ENCODE data around the gene PARN. TPM values are rescaled to one million over a fixed set of nuclear protein-coding genes. Genes with fewer than 3 reads are reported as not detected.

Gene PARN
- total RNA-seq, 2 experiments from 2014 or later: 27.4 to 28.2 TPM

DNA sequence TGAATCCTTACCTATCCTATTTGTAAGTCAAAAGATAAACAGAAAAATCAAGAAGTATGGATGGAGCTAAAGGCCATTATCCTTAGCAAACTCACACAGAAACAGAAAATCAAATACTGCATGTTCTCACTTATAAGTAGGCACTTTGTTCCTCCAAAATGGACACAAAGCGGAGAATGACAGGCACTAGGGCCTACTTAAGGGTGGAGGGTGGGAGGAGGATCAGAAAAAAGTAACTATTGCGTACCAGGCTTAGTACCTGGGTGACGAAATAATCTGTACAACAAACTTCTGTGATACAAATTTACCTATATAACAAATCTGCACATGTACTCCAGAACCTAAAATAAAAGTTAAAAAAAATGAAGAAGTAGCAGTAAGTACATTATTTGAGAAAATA, 164.3 kb downstream of the PARN start:
- no peaks in the 10 kb centered on the region for H3K27me3 ChIP-seq (ENCODE audit: control insufficient read depth in 1 of 2, insufficient read depth in 2 of 2, low read length in 2 of 2)
- no peak overlapping the region for H3K27ac ChIP-seq (ENCODE audit: low read depth in 1 of 2, low read length in 2 of 2)
- DNase-seq (no peak), ATAC-seq (ENCODE audit: poor library complexity) (no peak)
- Mint-ChIP-seq H3K36me3 (ENCODE audit: low read depth) (peaks cover 80% of the 10 kb centered on the region), H3K27ac (no peak overlapping the region), H3K4me1 (ENCODE audit: low read depth) (peaks cover 15% of the 10 kb centered on the region), H3K9me3 (peaks cover 6% of the 10 kb centered on the region), H3K4me3 (no peak overlapping the region), H3K27me3 (no peaks in the 10 kb centered on the region)
- no peaks in the 10 kb centered on the region for H3K4me1 ChIP-seq (ENCODE audit: insufficient read depth, low read length)
- intact Hi-C loops (cut with DNase I, micrococcal nuclease): no loop called here
- POLR2A ChIA-PET: interaction anchor here (1.3 kb wide), 1 partner anchor 9 kb away, joined by 3 read pairs; no protein-coding TSS in a partner anchor
- CTCF ChIA-PET: no interaction called here
- peaks cover 0 to 17% of the 10 kb centered on the region in 2 experiments for H3K9me3 ChIP-seq (ENCODE audit: control insufficient read depth in 1 of 2, insufficient read depth in 1 of 2, low read length in 2 of 2)
- TF ChIP-seq, protein P1, sequence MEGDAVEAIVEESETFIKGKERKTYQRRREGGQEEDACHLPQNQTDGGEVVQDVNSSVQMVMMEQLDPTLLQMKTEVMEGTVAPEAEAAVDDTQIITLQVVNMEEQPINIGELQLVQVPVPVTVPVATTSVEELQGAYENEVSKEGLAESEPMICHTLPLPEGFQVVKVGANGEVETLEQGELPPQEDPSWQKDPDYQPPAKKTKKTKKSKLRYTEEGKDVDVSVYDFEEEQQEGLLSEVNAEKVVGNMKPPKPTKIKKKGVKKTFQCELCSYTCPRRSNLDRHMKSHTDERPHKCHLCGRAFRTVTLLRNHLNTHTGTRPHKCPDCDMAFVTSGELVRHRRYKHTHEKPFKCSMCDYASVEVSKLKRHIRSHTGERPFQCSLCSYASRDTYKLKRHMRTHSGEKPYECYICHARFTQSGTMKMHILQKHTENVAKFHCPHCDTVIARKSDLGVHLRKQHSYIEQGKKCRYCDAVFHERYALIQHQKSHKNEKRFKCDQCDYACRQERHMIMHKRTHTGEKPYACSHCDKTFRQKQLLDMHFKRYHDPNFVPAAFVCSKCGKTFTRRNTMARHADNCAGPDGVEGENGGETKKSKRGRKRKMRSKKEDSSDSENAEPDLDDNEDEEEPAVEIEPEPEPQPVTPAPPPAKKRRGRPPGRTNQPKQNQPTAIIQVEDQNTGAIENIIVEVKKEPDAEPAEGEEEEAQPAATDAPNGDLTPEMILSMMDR (IDR thresholded peaks at IDR 0.05): no peak
- no peak overlapping the region for H3K4me3 ChIP-seq (ENCODE audit: low read length)
- H3K36me3 ChIP-seq (ENCODE audit: insufficient read depth, low read length): peaks cover 9% of the 10 kb centered on the region

DNA sequence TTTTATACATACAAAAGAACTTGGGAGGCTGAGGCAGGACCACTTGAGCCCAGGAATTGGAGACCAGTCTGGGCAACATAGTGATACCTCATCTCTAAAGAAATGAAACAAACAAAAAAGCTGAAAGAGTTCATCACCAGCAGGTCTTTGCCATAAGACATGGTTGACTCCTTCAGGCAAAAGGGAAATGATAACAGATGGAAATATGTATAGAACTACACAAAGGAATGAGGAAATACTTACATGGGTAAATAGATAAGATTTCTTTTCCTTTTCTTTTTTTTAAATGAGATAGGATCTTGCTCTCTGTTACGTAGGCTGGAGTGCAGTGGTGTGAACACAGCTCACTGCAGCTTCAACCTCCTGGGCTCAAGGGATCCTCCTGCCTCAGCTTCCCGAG, 165.3 kb downstream of the PARN start:
- H3K4me1 ChIP-seq (ENCODE audit: insufficient read depth, low read length): no peaks in the 10 kb centered on the region
- H3K36me3 ChIP-seq (ENCODE audit: insufficient read depth, low read length): peaks cover 9% of the 10 kb centered on the region
- Mint-ChIP-seq H3K27me3 (no peaks in the 10 kb centered on the region), H3K27ac (no peak overlapping the region), H3K4me1 (ENCODE audit: low read depth) (peaks cover 15% of the 10 kb centered on the region), H3K9me3 (peaks cover 6% of the 10 kb centered on the region), H3K36me3 (ENCODE audit: low read depth) (peaks cover 89% of the 10 kb centered on the region), H3K4me3 (no peak overlapping the region)
- H3K4me3 ChIP-seq (ENCODE audit: low read length): no peak overlapping the region
- intact Hi-C loops (cut with DNase I, micrococcal nuclease): no loop called here
- no peaks in the 10 kb centered on the region for H3K27me3 ChIP-seq (ENCODE audit: control insufficient read depth in 1 of 2, insufficient read depth in 2 of 2, low read length in 2 of 2)
- DNase-seq (no peak), ATAC-seq (ENCODE audit: poor library complexity) (no peak)
- H3K9me3 ChIP-seq (ENCODE audit: control insufficient read depth in 1 of 2, insufficient read depth in 1 of 2, low read length in 2 of 2): peaks cover 0 to 17% of the 10 kb centered on the region in 2 experiments
- ChIA-PET CTCF (no interaction called here), POLR2A (no interaction called here)
- H3K27ac ChIP-seq (ENCODE audit: low read depth in 1 of 2, low read length in 2 of 2): no peak overlapping the region
- TF ChIP-seq, protein P1 (IDR thresholded peaks at IDR 0.05): no peak

DNA sequence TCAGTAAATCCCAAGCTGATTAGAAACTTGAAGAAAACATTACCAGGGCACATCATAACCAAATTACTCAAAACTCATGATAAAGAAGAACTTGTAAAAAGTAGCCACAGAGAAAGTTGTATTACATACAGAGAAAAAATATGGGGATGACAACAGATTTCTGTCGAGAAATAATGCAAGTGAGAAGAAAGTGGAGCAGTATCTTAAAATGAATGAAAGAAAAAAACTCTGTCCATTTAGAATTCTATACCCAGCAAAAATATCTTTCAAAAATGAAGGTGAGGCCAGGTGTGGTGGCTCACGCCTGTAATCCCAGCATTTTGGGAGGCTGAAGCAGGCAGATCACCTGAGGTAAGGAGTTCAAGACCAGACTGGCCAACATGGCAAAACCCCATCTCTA, 165.9 kb downstream of the PARN start:
- Histone ChIP-seq H3K36me3 (ENCODE audit: insufficient read depth, low read length) (peaks cover 9% of the 10 kb centered on the region), H3K4me3 (ENCODE audit: low read length) (no peak overlapping the region), H3K4me1 (ENCODE audit: insufficient read depth, low read length) (no peaks in the 10 kb centered on the region), H3K27ac (ENCODE audit: low read depth in 1 of 2, low read length in 2 of 2) (no peak overlapping the region), H3K9me3 (ENCODE audit: control insufficient read depth in 1 of 2, insufficient read depth in 1 of 2, low read length in 2 of 2) (peaks cover 0 to 17% of the 10 kb centered on the region in 2 experiments), H3K27me3 (ENCODE audit: control insufficient read depth in 1 of 2, insufficient read depth in 2 of 2, low read length in 2 of 2) (no peaks in the 10 kb centered on the region)
- Mint-ChIP-seq H3K9me3 (peaks cover 6% of the 10 kb centered on the region), H3K27me3 (no peaks in the 10 kb centered on the region), H3K4me1 (ENCODE audit: low read depth) (peaks cover 15% of the 10 kb centered on the region), H3K27ac (no peak overlapping the region), H3K36me3 (ENCODE audit: low read depth) (peaks cover 85% of the 10 kb centered on the region), H3K4me3 (no peak overlapping the region)
- ATAC-seq (ENCODE audit: poor library complexity) (no peak), DNase-seq (no peak)
- intact Hi-C loops (cut with DNase I, micrococcal nuclease): no loop called here
- TF ChIP-seq, protein P1 (IDR thresholded peaks at IDR 0.05): no peak
- POLR2A ChIA-PET: no interaction called here
- CTCF ChIA-PET: no interaction called here

Measured in CD4-positive, alpha-beta T cell (primary cell).